Adrenal gland (tissue), 5 donors: Measurements from ENCODE around the gene SLC8A2.

Source experiments
- CTCF ChIP-seq, 6 experiments: fragments of 450-650 bp in 4 of 6; fragments of 200-600 bp in 2 of 6; sonication (generic) in 1 of 6; IDR thresholded peaks; 1 replicate in 5 of 6; 2 replicates in 1 of 6; pipeline versions ENCODE4 v1.5.1 to v1.8.0; 2016 to 2021; ENCODE audit warnings: antibody characterized with exemption in 6 of 6, mild to moderate bottlenecking in 2 of 6, moderate library complexity in 1 of 6
- POLR2A ChIP-seq, 2 donors: fragments of 450-650 bp; IDR thresholded peaks; one replicate each; pipeline ENCODE4 v1.6.1; 2017; ENCODE audit warnings: antibody characterized with exemption in 2 of 2, mild to moderate bottlenecking in 2 of 2, moderate library complexity in 1 of 2
- donor health status: DM: no; HTN: no; CAD: no.

- TF ChIP-seq CTCF (IDR thresholded peaks at IDR 0.05), result no peak
- TF ChIP-seq POLR2A (IDR thresholded peaks at IDR 0.05), result no peak
These were observed 41.2 kb upstream of the SLC8A2 start for GRCh38 chr19:47512948-47513319.
